ENCODE data around the gene ABTB1.

Gene ABTB1

DNA sequence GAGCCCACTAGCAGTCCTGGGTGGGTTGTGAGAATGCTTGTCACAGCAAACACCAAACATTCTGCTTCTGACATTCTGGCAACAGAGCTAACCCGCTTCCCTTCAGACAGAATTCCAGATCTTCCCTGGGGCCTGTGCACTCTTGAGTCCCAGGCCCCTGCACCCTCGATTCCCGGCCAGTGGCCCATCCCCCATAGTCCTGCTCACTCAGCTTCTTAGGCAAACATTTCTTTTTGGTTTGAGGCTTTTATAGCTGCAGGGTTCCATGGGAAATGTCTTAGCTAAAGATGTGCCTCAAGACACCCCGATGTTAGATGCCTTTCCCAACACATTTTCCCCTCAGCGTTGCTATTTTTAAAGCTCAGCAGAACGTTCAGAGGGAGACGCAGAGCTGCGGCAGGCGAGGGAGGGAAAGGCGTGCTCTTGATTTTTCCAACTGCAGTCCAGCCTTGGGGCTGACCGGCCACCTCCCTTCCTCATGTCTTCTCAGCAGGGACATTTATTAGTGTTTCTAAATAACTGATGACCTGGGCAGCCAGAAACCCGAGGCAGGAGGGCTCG lies 35.2 kb downstream of the ABTB1 start:
- DNase-seq: no peak

DNA sequence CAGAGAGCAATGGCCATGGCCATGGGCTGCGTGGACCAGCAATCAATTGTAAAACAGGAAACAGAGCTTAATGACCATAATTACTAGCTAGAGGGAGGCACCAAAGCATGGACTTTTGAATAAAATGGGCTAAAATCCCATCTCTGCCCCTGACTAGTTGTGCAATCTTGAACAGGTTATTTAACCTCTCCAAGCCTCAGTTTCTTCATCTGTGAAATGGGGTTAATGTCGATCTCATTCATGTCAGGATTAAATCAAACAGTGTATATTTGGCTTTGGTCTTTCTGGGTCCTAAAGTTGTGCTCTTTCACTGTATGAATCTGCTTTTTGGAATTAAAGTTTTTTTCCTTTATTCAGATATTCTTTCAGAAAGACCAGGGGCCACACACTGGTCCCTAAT lies 36.1 kb downstream of the ABTB1 start:
- no peak for DNase-seq

DNA sequence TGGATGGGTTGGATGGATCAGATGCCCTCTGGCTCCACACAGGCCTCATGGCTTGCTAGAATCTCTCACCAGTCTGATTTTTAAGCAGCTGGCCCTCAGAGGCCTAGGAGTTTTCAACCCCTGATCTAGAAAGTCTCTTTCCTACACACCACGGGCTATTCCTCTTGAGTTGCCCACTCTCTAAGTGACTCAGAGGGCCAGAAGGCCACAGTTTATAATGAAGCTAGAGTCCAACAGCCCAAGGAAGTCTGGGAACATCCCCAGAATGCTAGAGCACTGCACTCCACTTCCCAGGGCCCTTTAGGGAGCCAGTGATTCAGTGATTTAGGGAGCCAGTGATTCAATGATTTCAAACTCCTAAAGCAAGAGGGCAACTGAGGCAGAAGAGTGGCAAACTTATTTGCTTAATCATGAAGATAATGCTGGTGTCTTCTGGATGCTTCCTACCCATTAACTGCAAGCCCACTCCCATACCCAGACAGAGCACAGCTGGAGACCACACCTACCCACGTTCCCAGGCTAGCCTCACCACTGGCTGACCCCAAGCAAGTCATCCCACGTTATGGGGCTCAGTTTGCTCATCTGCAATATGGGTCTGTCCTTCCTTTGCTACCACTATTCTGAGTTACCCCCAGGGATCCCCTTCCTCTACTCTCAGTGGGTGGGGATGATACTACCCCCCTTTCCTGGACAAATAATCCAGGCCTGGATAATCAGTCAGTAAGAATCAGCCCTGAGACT lies 36.7 kb downstream of the ABTB1 start:
- no peak for DNase-seq

DNA sequence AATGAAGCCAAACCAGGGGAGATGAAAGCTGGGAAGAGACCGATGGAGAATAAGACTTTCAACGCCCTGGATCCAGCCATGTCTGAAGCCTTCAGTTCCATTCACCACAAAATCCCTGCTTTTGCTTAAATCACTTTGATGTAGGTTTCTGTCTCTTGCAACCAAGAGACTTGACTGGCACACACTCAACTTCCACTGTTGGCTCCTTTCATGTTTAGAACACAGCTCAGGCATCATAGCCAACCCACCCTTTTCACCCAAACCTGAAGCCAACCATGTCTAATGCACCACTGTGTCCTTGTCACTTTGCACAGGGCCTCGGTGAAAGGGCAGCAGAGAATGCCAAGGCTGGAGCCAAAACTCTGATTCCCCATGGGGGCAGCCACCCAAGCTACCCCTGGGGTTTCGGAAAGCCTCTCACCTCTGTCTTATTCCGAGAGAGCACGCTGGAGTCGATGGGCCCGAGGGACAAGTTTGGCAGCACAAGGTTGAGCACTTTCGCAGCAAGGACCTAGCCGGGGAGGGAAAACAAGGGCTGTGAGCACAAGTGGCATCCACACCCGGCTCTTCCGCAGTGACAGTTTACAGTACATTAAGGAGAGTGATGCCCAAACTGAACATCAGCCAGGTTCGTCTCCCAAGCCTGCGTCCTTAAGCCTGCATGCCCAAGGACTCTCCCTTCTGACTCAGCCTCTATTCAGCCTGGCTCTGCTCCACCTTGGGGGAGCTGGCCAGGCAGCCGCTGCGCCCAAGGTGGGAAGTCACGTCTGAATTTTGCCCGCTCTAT lies 37.6 kb downstream of the ABTB1 start:
- no peak for DNase-seq

DNA sequence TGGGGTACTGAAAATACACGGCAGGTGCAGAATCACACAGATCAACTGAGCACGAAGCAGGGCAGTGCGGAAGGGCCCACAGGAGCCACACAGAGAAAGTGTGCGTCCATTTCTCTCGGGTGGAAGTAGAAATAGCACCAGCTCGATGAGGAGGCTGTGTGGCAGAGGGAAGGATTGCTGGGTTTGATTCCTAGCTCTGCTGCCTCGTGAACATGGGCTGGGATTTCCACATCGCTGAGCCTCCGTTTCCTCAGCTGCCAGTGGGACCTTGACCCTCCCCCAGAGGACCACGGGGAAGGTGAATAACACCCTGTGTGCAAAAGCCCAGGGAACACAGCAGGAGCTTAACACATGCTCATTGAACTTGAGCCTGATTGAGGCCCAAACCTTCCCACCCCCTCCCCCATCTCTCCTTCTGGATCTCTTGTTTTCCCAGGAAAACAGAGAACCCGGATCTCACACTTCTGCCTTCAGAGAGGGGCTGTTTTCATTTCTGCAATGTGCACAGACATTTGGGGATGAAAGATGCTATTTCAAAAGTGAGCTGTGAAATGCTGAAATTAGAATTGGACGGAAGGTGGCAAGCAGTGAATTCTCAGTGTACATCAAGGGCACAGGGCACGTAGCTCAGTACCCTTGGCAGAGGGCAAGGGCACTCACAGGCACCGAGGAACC lies 38.4 kb downstream of the ABTB1 start:
- no peak for DNase-seq

DNA sequence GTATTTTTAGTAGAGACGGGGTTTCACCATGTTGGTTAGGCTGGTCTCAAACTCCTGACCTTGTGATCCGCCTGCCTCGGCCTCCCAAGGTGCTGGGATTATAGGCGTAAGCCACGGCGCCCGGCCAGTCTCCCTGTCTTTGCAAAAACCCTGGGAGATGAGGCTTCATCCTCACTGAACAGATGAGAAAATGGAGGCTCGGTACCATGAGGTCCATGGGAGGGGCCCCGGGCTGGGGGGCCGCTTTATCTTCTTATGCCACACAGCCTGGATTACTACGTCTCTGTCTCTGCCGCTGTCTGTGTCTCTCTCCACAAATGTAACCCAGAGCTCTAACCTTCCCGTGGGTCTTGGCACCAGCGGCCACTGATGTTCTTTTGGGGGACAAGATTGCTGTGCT lies 39.1 kb downstream of the ABTB1 start:
- DNase-seq: no peak

DNA sequence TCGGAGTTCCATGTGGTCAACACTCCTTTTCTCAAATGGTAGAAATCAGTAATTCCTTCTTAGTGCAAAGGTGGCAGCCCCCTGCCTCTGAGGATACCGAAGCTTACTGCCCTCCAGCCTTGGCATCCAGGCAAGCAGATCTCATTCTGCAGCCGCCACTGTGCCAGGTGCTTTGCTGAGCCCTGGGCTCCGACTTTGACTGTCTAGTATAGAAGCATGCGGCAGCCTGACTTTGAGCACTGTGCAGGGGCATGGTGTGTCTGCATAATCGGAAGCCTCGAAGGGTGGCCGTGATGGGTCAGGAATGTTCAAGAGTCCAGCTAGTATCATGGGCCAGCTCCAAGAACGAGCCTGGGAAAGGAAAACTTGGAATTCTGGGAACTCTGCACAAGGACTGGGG lies 39.7 kb downstream of the ABTB1 start:
- DNase-seq: no peak

DNA sequence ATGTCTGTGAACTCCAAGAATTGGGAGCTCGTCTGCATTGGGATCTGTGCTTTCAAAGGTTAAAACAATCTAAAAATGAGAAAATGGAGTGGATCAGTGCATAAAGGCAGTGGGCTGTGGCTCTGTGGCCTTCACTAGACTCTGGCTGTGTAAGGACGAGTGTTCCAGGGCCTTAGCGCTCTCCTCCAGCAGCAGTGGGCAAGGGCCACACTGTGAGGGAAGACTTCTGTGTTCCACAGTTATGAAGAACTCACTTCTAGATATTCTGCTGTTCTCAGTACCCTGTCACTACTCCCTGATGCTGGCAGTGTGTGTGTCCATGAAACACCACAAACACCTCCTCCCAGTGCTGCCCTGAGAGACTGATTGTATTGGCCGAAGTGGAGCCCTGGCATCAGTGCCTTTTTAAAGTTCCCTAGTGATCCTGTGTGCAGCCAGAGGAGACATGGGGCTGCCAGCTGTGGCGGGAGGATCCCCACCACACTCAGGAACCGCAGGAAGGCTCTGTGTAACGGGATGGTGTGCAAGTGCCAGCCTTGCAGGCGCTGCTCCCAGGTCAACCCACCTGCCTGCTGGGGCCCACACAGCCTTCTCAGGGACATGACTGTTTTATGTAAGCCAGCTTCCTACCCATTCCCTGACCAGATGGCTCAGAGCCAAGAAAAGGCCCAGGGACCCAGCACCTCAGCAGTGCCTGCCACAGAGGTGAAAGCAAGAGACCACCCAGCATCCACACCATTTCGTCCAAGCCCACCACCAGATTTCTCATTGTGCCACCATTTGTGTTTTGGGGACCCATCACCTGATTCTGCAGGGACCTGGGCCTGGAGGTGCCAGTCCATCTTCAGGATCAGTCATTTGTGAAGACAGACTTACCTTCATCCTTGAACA lies 40.4 kb downstream of the ABTB1 start:
- no peak for DNase-seq

DNA sequence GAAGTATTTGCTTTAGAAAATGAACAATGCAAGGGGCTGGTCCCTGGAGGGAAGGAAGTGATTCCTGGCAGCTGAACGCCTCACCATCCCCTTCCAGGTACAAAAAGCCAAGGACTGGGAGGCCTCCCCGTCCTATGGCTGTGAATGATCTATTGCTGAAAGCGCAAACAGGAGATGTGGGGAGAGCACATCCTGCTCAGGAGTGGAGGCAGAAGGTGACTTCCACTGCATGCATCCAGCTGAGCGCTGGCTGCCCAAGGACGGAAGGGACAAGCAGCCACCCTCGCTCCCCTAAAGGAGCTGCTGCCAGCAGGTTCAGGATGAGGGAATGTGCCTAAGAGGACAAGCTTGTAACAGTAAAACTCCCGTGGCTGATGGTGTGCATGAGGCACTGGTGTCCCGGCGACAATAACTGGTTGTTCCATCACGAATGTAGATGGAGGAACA lies 41.4 kb downstream of the ABTB1 start:
- DNase-seq: no peak

DNA sequence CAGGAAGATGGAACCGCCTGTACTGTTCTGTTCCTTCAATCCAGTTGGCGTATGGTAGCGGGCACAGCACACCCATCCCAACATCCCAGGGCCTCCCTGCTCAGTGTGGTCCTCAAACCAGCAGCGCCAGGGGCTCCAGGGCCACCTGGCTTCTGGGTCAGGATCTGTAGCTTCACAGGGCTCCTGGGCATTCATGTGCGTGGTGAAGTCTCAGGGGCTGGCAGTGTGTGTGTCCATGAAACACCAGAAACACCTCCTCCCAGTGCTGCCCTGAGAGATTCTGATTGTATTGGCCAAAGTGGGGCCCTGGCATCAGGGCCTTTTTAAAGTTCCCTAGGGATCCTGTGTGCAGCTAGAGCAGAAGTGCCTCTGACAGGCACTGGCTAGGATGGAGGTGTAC lies 42.1 kb downstream of the ABTB1 start:
- no peak for DNase-seq

DNA sequence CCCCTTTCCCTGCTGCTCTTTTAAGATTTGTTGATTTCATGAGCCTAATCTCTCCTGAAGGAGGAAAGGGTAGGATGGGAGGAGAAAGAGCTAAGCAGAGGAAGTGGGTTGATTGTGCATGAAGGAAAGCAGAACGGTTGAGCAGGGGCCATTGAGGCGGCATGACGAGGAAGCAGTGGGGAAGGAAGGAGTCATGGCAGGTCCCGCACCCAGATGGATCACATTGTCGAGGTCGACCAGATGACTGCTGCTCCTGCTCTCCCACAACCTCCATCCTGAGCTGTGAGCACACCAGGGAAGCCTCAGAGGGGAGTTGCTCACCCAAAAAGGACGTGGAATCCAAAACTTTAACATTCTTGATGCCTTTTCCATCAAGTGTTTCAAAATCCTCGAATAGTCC lies 42.8 kb downstream of the ABTB1 start:
- DNase-seq: no peak

DNA sequence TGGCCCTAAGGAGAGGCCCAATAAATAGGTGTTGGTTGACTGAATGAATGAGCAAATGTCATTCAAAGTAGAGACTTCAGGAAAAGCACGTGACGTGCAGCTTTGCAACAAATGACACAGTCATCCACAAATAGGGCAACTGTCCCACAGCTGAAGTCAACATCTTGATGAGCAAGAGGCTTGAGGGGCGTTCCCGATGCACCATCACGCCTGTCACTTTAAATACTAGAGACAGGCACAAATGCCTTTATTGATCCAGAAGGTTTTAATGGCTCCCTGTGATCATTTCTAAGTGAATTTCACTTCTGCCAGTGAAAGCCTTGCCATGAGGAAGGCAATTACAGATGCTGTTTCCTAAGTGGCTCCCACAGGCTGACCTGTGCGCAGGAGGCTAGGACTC lies 43.6 kb downstream of the ABTB1 start:
- no peak for DNase-seq

DNA sequence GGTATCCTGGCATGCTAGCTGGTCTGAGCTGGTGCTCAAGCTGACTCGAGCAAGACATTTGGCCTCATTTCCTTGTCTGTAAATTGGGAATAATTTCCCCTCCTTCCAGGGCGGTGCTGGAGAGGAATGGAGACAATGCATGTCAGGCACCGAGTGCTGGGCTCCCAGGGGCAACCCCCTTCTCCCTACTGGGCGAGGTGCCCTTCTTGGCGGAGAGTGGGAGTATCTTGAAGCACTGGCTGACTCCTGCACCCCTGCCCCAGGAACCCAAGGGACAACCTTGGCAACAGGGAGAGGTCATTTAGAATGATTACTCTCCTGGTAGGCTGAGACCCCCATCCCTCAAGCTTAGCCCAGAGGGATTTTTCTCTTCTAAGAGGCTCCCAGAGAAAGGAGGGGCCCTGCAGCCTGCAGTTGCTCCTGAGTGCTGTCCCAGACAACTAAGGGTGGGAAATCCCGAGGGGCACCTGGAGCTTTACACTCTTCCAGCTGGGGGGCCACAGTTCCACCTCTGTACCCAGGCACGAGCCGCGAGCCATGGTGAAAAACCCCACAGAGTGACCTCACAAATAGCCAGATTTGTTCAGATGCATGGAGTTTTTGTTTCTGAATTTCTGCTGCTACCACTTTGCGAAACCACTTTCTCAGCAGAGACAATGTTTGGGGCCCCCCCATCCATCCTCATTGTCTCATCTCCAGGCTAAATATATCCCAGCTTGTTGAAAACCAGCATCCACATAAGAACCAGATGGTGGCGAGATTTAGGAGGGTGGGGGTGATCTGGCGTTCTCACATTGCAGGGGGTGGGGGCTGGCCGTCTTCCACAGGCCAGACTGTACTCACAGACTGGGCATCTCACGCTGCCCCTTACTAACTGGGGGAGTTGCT lies 44.8 kb downstream of the ABTB1 start:
- no peak for DNase-seq

DNA sequence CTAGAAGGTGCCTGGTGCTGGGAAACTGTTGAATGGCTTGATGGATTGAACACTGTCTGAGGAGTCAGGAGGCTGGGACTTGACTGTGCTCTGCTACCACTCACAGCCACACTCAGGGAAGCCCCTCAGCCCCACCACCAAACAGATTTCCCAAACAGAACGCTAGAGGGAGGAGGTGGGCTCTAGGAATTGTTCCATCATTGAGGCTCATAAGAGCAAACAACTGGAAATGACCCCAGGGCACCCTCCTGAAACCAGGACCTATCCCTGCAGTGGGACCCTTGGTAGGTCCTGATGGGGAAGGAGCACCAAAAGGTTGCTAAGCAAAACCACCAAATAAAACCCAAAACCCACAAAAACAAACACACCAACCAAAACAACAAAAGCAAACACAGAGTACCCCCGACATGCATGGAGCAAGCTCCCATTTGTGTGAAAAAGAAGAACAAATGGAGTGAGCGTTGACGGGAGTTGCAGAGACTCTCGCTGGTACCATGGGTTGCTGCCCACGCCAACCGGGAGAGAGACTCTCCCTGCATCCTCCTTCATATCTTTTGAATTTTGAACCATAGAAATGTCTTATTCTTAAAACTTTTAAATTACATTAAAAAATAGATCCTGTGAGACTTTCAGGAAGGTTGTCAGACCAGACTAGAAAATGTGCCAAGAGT lies 45.6 kb downstream of the ABTB1 start:
- no peak for DNase-seq

DNA sequence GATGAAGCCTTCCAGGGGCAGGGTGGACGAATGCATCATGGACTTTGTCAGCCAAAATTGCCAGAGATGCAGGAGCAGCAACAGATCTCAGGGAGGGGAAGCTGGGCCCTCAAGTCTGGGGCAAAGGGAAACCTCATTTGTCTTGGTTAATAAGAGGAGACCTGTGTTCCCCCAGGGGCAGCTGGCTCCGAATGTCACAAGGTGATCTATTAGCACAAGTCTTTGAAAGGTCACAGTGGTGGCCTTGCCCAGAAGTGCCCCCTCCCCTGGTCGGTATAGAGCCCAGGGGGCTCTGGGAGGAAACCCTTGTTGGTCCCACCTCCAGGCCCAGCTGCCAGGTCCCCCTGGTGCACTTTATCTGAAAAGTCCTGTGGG lies 46.2 kb downstream of the ABTB1 start:
- DNase-seq: no peak

DNA sequence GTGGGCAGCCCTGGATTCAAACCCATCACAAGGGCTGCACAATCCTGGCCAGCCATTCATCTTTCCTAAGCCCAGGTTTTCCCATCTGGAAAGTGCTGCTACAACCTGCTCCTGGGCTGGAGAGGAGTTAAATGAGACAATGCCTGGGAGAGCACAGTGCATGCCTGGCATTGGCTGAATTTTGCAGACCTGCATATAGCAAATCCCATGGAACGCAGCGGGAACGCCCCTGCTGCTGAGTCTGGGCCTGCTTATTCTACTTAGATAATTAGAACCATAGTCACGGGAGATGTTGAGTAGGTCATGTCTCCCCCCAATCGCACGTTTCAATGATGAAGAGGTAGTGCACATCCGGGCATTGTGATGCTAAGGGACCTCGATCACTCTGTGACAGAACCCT lies 46.6 kb downstream of the ABTB1 start:
- no peak for DNase-seq

DNA sequence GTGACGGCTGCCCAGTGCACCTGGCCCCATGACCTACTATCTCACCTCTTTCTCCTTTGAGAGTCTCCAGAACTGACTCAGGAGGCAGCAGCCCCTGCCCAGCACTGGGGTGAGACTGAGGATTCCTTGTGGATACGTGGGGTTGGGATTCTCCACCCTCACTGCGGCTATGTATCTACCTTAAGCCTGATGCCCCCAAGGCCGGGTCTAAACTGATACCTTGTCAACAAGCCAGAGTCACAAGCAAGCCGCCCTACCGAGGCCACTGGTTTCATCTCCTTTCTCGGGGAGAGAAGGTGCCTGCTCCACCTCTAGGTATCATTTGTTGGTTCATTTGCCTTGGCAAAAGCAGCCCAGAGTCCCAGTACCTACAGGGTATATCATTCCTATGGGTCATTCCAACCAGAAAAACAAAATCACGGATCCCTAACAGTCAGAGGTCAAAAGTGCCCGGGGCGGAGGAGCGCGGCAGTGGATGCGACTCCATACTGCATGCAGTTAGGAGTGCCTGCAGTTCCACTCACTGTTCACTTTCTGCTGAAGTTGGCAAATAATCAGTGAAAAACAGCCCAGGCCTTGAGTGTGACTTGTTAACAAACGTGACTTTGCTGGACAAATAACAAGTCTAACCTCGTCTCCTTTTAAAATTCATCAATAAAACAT lies 47.5 kb downstream of the ABTB1 start:
- DNase-seq: no peak

DNA sequence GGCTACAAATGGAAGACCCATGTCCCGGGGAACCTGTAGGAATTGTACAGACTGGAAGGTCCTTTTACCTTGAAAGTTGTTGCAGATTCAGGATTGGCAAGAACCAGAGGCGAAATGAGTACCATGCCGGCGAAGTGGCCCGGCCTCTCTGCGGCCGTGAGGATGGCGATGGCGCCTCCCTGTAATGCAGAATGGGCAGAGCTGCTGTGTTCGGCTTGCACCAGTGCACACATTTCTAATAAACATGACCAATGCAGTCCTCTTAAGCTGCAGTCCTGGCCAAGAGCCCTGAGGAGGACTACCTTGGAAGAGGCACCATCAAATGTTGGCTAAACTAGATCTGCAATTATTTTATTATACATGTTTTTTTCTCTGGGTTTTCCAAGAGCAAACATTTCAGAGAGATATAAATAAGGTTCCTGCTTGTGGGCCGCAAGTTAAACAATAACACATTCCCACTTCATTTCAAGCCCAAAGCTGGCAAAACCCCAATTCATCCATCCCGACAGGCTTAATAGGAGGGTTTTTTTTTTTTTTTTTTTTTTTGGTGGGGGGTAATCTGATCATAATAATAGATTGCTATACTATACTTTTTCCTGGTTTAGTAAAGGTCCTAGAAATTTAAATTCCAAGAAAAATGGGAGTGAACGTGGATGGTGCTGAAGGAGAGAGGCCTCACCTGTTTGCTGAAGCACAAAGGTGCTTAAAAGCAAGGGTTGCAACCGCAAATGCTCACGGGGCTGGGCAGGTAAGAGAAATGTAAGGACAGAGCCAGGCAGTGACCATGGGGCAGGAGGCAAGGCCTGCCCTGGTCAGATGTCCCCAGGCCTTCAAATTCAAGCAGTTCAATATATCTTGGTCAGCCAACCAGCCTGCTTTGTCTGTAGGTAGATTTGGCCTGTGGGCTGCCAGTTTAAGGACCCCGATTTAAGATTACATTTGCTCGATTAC lies 48.5 kb downstream of the ABTB1 start:
- DNase-seq: no peak

DNA sequence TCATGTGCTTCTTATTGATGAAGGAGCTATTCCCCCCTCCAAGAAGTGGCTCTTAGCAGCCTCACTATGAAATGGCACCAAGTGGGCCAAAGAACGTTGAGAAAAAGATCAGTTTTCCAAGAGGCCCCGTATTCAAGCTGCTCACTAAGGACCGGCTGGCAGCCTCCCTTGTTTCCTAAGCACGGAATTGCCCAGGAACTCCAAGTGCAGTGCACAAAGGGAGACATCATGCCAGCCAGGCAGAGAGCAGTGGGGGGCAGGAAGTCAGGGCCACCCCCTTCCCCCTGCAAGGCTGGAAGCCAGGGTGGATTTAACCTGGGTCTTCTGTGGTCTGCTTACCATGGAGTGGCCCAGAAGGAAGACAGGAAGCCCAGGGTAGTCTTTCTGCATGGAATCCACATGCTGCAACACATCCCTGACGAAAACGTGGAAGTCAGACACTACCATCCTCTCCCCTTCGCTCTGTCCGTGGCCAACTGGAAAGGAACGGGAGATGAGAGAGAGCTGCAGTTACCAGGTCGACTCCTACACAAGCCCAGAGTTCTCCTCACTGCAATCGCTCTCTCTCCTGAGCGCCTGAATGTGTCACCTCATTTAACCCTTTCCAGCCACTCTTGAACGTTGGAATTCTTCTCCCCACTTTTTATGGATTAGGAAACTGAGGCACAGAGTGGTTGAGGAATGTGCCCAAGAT lies 49.5 kb downstream of the ABTB1 start:
- DNase-seq: no peak
